Measurements from ENCODE around the gene DDX10.

DNA sequence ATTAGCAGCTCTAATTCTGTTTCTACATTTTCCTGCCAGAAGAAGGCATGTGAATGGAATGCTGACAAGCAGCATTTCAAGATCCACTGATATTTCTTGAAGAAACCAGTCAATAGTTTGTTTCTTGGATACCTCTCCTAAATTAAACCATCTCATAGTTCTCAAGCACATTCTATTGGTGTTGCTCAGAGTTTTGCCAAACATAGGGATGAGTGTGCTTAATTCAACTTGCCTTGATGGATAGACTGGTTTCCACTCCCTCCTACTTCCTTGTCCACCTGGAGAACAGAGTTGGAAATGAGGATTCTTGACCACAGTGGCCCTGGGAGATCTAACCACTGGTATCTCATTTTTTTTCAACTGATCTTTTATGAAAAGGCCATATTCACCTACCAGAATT lies 29.8 kb upstream of the DDX10 start:
- no peak for TF ChIP-seq CTCF (IDR thresholded peaks at IDR 0.05; ENCODE audit: borderline replicate concordance, extremely low read depth, low read length, poor library complexity, severe bottlenecking)
- TF ChIP-seq EZH2 (IDR thresholded peaks at IDR 0.05; ENCODE audit: borderline replicate concordance, low read depth, low read length, severe bottlenecking) = no peak
